HEK293T (cell line): ENCODE data around the gene DHX16.
"Not testable (repeated sequence)": the region's sequence is repeated elsewhere in the genome, so short reads cannot be mapped to it uniquely, and the experiment has no call there.

ENCODE experiments used
- ARNT ChIP-seq: fragments of 450-650 bp; IDR thresholded peaks from 2 replicates; pipeline ENCODE4 v1.6.1; 2017; ENCODE audit warnings: mild to moderate bottlenecking
- BHLHE40 ChIP-seq: fragments of 450-650 bp; IDR thresholded peaks from 2 replicates; pipeline ENCODE4 v1.6.1; 2016; ENCODE audit warnings: mild to moderate bottlenecking, moderate library complexity, borderline replicate concordance
- CTBP1 ChIP-seq: fragments of 450-650 bp; IDR thresholded peaks from 2 replicates; pipeline ENCODE4 v1.6.1; 2016; ENCODE audit warnings: borderline replicate concordance
- ELF4 ChIP-seq: fragments of 450-650 bp; IDR thresholded peaks from 2 replicates; pipeline ENCODE4 v1.6.1; 2017; ENCODE audit warnings: antibody characterized with exemption
- FOXM1 ChIP-seq: fragments of 450-650 bp; IDR thresholded peaks from 2 replicates; pipeline ENCODE4 v1.6.1; 2017; ENCODE audit warnings: mild to moderate bottlenecking, borderline replicate concordance
- SP1 ChIP-seq: fragments of 450-650 bp; IDR thresholded peaks from 2 replicates; pipeline ENCODE4 v1.6.1; 2017
- SUZ12 ChIP-seq: fragments of 450-650 bp; IDR thresholded peaks from 2 replicates; pipeline ENCODE4 v1.6.1; 2016; ENCODE audit warnings: mild to moderate bottlenecking
- TARDBP ChIP-seq: fragments of 450-650 bp; IDR thresholded peaks from 2 replicates; pipeline ENCODE4 v1.6.1; 2016

GRCh38 chr6:30722025-30722279 is 49.1 kb upstream of the DHX16 start:
- TF ChIP-seq SUZ12, BHLHE40, TARDBP, FOXM1, ELF4, CTBP1, ARNT, SP1: not testable (repeated sequence)
